GM19025 (cell line): ENCODE measurements around the gene BCKDHB.
A peak's percentile ranks its signal among the peaks of the same experiment; 100 is the strongest.
"Not testable (repeated sequence)": the region's sequence is repeated elsewhere in the genome, so short reads cannot be mapped to it uniquely, and the experiment has no call there.

Experiments used
- ATAC-seq: cut with Tn5 transposase; IDR thresholded peaks from one replicate; pipeline ENCODE4 v1.9.1; 2021; ENCODE audit warnings: mild to moderate bottlenecking, low read depth, moderate library complexity; ENCODE audit not compliant: unreplicated experiment

Gene BCKDHB

GRCh38 chr6:80106418-80107235, at the start of gene BCKDHB:
Gene BCKDHB (plus strand): TSS chr6:80106671. CDS start chr6:80106694, 23 bp downstream.
- ATAC-seq = peak; percentile 98

- ATAC-seq = no peak
Observed at GRCh38 chr6:80060774-80061173, 45.7 kb upstream of the BCKDHB start.

GRCh38 chr6:80068146-80068545, 38.3 kb upstream of the BCKDHB start:
- ATAC-seq = not testable (repeated sequence)

GRCh38 chr6:80070431-80070830, 36.0 kb upstream of the BCKDHB start:
- ATAC-seq = not testable (repeated sequence)

GRCh38 chr6:80077067-80077466, 29.4 kb upstream of the BCKDHB start:
- no peak for ATAC-seq

GRCh38 chr6:80088637-80089036, 17.8 kb upstream of the BCKDHB start:
- no peak for ATAC-seq

- ATAC-seq = no peak
Observed at GRCh38 chr6:80091506-80091905, 15.0 kb upstream of the BCKDHB start.

GRCh38 chr6:80094017-80094416, 12.5 kb upstream of the BCKDHB start:
- ATAC-seq = no peak

- no peak for ATAC-seq
Observed at GRCh38 chr6:80095600-80095999, 10.9 kb upstream of the BCKDHB start.

GRCh38 chr6:80098392-80098791, 8.1 kb upstream of the BCKDHB start:
- no peak for ATAC-seq

GRCh38 chr6:80104520-80104919, 2.0 kb upstream of the BCKDHB start:
- no peak for ATAC-seq

- ATAC-seq = peak; percentile 7
Observed at GRCh38 chr6:80105972-80106417, 476 bp upstream of the BCKDHB start.

- ATAC-seq = not testable (repeated sequence)
Observed at GRCh38 chr6:80122576-80122975, 16.1 kb downstream of the BCKDHB start.

GRCh38 chr6:80126657-80127345, 20.3 kb downstream of the BCKDHB start:
- no peak for ATAC-seq

GRCh38 chr6:80129485-80129884, 23.0 kb downstream of the BCKDHB start:
- ATAC-seq = no peak

- ATAC-seq = no peak
Observed at GRCh38 chr6:80133020-80133419, 26.5 kb downstream of the BCKDHB start.

GRCh38 chr6:80134065-80134464, 27.6 kb downstream of the BCKDHB start:
- ATAC-seq = no peak

GRCh38 chr6:80142586-80142985, 36.1 kb downstream of the BCKDHB start:
- ATAC-seq = no peak

GRCh38 chr6:80143419-80143937, 37.0 kb downstream of the BCKDHB start:
- no peak for ATAC-seq

GRCh38 chr6:80144753-80145315, 38.4 kb downstream of the BCKDHB start:
- no peak for ATAC-seq

- no peak for ATAC-seq
Observed at GRCh38 chr6:80145509-80145908, 39.0 kb downstream of the BCKDHB start.
